CD4-positive, alpha-beta T cell (primary cell): Measurements from ENCODE around the gene TBX4. TPM values are rescaled to one million over a fixed set of nuclear protein-coding genes. Genes with fewer than 3 reads are reported as not detected.
A peak's percentile ranks its signal among the peaks of the same experiment; 100 is the strongest.

Experiments
- ATAC-seq: fragments of 200-7000 bp; cut with Tn5 transposase; one replicate; pipeline ENCODE4 v1.10.0; 2022; ENCODE audit warnings: mild to moderate bottlenecking; ENCODE audit not compliant: poor library complexity
- CTCF ChIA-PET: fragments of 350-600 bp; sonication (Branson Sonifier 250); formaldehyde crosslinking; loops from one replicate; lab custom pipeline; 2021; ENCODE audit warnings: antibody characterized with exemption, inconsistent platforms; lab: Charles Lee
- POLR2A ChIA-PET: fragments of 350-600 bp; sonication (Branson Sonifier 250); formaldehyde crosslinking; loops from one replicate; lab custom pipeline; 2021; ENCODE audit warnings: antibody characterized with exemption, inconsistent platforms; lab: Charles Lee
- DNase-seq, 14 experiments: peaks; one replicate each; pipeline ENCODE4 v3.0.0-alpha.2; 2013 to 2020; ENCODE audit warnings: mixed read lengths in 2 of 14
- H3K27ac ChIP-seq, 2 donors: one replicate each; pipeline versions ENCODE4 v1.5.1 to v1.7.0; 2013; ENCODE audit warnings: low read length in 2 of 2, low read depth in 1 of 2, mild to moderate bottlenecking in 1 of 2
- H3K27me3 ChIP-seq, 2 experiments: 1 replicate in 1 of 2; 2 replicates in 1 of 2; pipeline versions ENCODE4 v1.6.1 to v1.7.0; 2013; ENCODE audit warnings: low read length in 2 of 2, control low read depth in 1 of 2, mild to moderate bottlenecking in 1 of 2, moderate library complexity in 1 of 2; ENCODE audit not compliant: insufficient read depth in 2 of 2, control insufficient read depth in 1 of 2
- H3K36me3 ChIP-seq: one replicate; pipeline ENCODE4 v1.6.1; 2013; ENCODE audit warnings: low read length, control low read depth; ENCODE audit not compliant: insufficient read depth
- H3K4me1 ChIP-seq: one replicate; pipeline ENCODE4 v1.6.1; 2013; ENCODE audit warnings: low read length, control low read depth; ENCODE audit not compliant: insufficient read depth
- H3K4me3 ChIP-seq: one replicate; pipeline ENCODE4 v1.5.1; 2013; ENCODE audit warnings: mild to moderate bottlenecking, low read length, moderate library complexity
- H3K9me3 ChIP-seq, 2 experiments: 1 replicate in 1 of 2; 2 replicates in 1 of 2; pipeline versions ENCODE4 v1.6.1 to v1.7.0; 2013; ENCODE audit warnings: low read length in 2 of 2, mild to moderate bottlenecking in 2 of 2, control low read depth in 1 of 2, moderate library complexity in 1 of 2; ENCODE audit not compliant: control insufficient read depth in 1 of 2, insufficient read depth in 1 of 2
- H3K27ac Mint-ChIP-seq: one replicate; pipeline ENCODE4 v1.8.0; 2020; ENCODE audit warnings: mixed read lengths
- H3K27me3 Mint-ChIP-seq: one replicate; pipeline ENCODE4 v1.8.0; 2021; ENCODE audit warnings: mixed read lengths
- H3K36me3 Mint-ChIP-seq: one replicate; pipeline ENCODE4 v1.8.0; 2021; ENCODE audit warnings: low read depth, mixed read lengths
- H3K4me1 Mint-ChIP-seq: one replicate; pipeline ENCODE4 v1.8.0; 2021; ENCODE audit warnings: low read depth, mixed read lengths
- H3K4me3 Mint-ChIP-seq: one replicate; pipeline ENCODE4 v1.8.0; 2020; ENCODE audit warnings: mild to moderate bottlenecking, mixed read lengths
- H3K9me3 Mint-ChIP-seq: one replicate; pipeline ENCODE4 v1.8.0; 2020; ENCODE audit warnings: mixed read lengths
- CTCF ChIP-seq: fragments of 200-600 bp; IDR thresholded peaks from one replicate; pipeline ENCODE4 v1.8.0; 2022; ENCODE audit warnings: antibody characterized with exemption, mild to moderate bottlenecking
- intact Hi-C, 2 experiments: fragments of 100-400 bp; cut with DNase I in 1 of 2; cut with micrococcal nuclease in 1 of 2; formaldehyde crosslinking; loops; one replicate each; pipeline versions ENCODE4 v1.15.1 to v1.9.0; 2023 to 2025; cut with DNase I, micrococcal nuclease
- total RNA-seq, 174 experiments: library from RNA in 2 of 174; stranded (reverse) in 2 of 174; gene quantifications; one replicate each; pipeline ENCODE4 v1.2.3 and lab custom pipeline; 2021 to 2026

Gene TBX4
- total RNA-seq, 2 experiments from 2014 or later, result not detected

GRCh38 chr17:61457226-61457983 is 5.2 kb downstream of the TBX4 start:
- Histone ChIP-seq H3K9me3 (peaks cover 0 to 32% of the 10 kb centered on the region in 2 experiments), H3K36me3 (no peaks in the 10 kb centered on the region), H3K27ac (no peak overlapping the region), H3K4me3 (no peak overlapping the region), H3K4me1 (peaks cover 41% of the 10 kb centered on the region), H3K27me3 (peaks cover 80 to 94% of the 10 kb centered on the region in 2 experiments)
- H3K4me3 Mint-ChIP-seq, result peak overlapping the region; percentile 44
- intact Hi-C loops, result loop anchor here in 1 of 2 experiments (10.0 kb wide), 1 partner anchor 83 kb away; no protein-coding TSS in a partner anchor
- ChIA-PET CTCF (no interaction called here), POLR2A (no interaction called here)
- H3K36me3 Mint-ChIP-seq, result no peaks in the 10 kb centered on the region
- DNase-seq, result peak in 1 of 14 experiments; percentile 25
- peaks cover 51% of the 10 kb centered on the region for H3K4me1 Mint-ChIP-seq
- H3K27me3 Mint-ChIP-seq, result peaks cover 90% of the 10 kb centered on the region
- ATAC-seq, result no peak
- H3K9me3 Mint-ChIP-seq, result no peaks in the 10 kb centered on the region
- no peak for TF ChIP-seq CTCF
- no peak overlapping the region for H3K27ac Mint-ChIP-seq

- H3K4me1 ChIP-seq, result peaks cover 38% of the 10 kb centered on the region
- Mint-ChIP-seq H3K27ac (no peak overlapping the region), H3K9me3 (no peaks in the 10 kb centered on the region), H3K36me3 (no peaks in the 10 kb centered on the region), H3K4me1 (peaks cover 45% of the 10 kb centered on the region), H3K4me3 (no peak overlapping the region), H3K27me3 (peaks cover 90% of the 10 kb centered on the region)
- peaks cover 0 to 29% of the 10 kb centered on the region in 2 experiments for H3K9me3 ChIP-seq
- ChIA-PET CTCF (no interaction called here), POLR2A (no interaction called here)
- intact Hi-C loops, result loop anchor here in 1 of 2 experiments (10.0 kb wide), 1 partner anchor 83 kb away; no protein-coding TSS in a partner anchor
- no peak for TF ChIP-seq CTCF
- H3K27ac ChIP-seq, result no peak overlapping the region
- ATAC-seq (no peak), DNase-seq (no peak)
- no peak overlapping the region for H3K4me3 ChIP-seq
- peaks cover 79 to 94% of the 10 kb centered on the region in 2 experiments for H3K27me3 ChIP-seq
- H3K36me3 ChIP-seq, result no peaks in the 10 kb centered on the region
Measured at GRCh38 chr17:61458000-61458399, 5.8 kb downstream of the TBX4 start.

- Mint-ChIP-seq H3K4me1 (peaks cover 43% of the 10 kb centered on the region), H3K36me3 (no peaks in the 10 kb centered on the region), H3K27ac (no peak overlapping the region), H3K27me3 (peaks cover 88% of the 10 kb centered on the region), H3K4me3 (peak overlapping the region; percentile 21), H3K9me3 (no peaks in the 10 kb centered on the region)
- ATAC-seq (no peak), DNase-seq (peak in 1 of 14 experiments; percentile 10)
- TF ChIP-seq CTCF, result no peak
- ChIA-PET CTCF (no interaction called here), POLR2A (no interaction called here)
- no peaks in the 10 kb centered on the region for H3K36me3 ChIP-seq
- peaks cover 0 to 35% of the 10 kb centered on the region in 2 experiments for H3K9me3 ChIP-seq
- H3K27me3 ChIP-seq, result peaks cover 83 to 99% of the 10 kb centered on the region in 2 experiments
- no peak overlapping the region for H3K27ac ChIP-seq
- intact Hi-C loops, result loop anchor here in 1 of 2 experiments (10.0 kb wide), 1 partner anchor 84 kb away; no protein-coding TSS in a partner anchor
- H3K4me1 ChIP-seq, result peaks cover 38% of the 10 kb centered on the region
- H3K4me3 ChIP-seq, result no peak overlapping the region
Measured at GRCh38 chr17:61458421-61459141, 6.4 kb downstream of the TBX4 start.
